ENCODE data around the gene PRKAR1B.

The PRKAR1B gene

DNA sequence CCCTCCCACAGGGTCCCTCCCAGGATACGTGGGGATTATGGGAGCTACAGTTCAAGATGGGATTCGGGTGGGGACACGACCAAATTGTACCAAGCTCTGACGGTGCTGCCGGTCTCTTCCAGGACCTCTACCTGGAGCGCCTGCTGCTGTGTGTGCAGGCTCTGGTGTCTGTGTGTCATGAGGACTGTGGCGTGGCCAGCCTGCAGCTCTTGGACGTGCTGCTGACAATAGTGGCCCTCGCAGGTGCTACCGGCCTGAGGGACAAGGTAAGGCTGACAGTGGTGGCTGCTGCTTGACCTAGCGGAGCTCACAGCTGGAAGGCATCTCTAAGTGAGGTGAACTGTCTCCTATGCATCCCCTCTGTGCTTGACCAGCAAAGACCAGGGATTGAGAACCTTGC, 34.5 kb upstream of the PRKAR1B start:
- POLR2A ChIA-PET: no interaction called here
- TF ChIP-seq, protein P1, sequence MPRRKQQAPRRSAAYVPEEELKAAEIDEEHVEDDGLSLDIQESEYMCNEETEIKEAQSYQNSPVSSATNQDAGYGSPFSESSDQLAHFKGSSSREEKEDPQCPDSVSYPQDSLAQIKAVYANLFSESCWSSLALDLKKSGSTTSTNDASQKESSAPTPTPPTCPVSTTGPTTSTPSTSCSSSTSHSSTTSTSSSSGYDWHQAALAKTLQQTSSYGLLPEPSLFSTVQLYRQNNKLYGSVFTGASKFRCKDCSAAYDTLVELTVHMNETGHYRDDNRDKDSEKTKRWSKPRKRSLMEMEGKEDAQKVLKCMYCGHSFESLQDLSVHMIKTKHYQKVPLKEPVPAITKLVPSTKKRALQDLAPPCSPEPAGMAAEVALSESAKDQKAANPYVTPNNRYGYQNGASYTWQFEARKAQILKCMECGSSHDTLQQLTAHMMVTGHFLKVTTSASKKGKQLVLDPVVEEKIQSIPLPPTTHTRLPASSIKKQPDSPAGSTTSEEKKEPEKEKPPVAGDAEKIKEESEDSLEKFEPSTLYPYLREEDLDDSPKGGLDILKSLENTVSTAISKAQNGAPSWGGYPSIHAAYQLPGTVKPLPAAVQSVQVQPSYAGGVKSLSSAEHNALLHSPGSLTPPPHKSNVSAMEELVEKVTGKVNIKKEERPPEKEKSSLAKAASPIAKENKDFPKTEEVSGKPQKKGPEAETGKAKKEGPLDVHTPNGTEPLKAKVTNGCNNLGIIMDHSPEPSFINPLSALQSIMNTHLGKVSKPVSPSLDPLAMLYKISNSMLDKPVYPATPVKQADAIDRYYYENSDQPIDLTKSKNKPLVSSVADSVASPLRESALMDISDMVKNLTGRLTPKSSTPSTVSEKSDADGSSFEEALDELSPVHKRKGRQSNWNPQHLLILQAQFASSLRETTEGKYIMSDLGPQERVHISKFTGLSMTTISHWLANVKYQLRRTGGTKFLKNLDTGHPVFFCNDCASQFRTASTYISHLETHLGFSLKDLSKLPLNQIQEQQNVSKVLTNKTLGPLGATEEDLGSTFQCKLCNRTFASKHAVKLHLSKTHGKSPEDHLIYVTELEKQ (tag by site-specific recombination; IDR thresholded peaks at IDR 0.05; ENCODE audit: borderline replicate concordance): no peak
- TF ChIP-seq, protein P2, sequence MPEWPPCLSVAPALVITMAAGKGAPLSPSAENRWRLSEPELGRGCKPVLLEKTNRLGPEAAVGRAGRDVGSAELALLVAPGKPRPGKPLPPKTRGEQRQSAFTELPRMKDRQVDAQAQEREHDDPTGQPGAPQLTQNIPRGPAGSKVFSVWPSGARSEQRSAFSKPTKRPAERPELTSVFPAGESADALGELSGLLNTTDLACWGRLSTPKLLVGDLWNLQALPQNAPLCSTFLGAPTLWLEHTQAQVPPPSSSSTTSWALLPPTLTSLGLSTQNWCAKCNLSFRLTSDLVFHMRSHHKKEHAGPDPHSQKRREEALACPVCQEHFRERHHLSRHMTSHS (tag by site-specific recombination; IDR thresholded peaks at IDR 0.05): no peak
- no peak for TF ChIP-seq ZNF354C (tag by site-specific recombination; IDR thresholded peaks at IDR 0.05; ENCODE audit: borderline replicate concordance, low read depth)
- no peak for TF ChIP-seq ZNF214 (tag by site-specific recombination; IDR thresholded peaks at IDR 0.05; ENCODE audit: borderline replicate concordance)
- TF ChIP-seq TCF7L2 (IDR thresholded peaks at IDR 0.05; ENCODE audit: borderline replicate concordance, low read depth, low read length): no peak
- no peak for TF ChIP-seq ZNF366 (tag by site-specific recombination; conservative IDR thresholded peaks at IDR 0.05)
- TF ChIP-seq, protein P3, sequence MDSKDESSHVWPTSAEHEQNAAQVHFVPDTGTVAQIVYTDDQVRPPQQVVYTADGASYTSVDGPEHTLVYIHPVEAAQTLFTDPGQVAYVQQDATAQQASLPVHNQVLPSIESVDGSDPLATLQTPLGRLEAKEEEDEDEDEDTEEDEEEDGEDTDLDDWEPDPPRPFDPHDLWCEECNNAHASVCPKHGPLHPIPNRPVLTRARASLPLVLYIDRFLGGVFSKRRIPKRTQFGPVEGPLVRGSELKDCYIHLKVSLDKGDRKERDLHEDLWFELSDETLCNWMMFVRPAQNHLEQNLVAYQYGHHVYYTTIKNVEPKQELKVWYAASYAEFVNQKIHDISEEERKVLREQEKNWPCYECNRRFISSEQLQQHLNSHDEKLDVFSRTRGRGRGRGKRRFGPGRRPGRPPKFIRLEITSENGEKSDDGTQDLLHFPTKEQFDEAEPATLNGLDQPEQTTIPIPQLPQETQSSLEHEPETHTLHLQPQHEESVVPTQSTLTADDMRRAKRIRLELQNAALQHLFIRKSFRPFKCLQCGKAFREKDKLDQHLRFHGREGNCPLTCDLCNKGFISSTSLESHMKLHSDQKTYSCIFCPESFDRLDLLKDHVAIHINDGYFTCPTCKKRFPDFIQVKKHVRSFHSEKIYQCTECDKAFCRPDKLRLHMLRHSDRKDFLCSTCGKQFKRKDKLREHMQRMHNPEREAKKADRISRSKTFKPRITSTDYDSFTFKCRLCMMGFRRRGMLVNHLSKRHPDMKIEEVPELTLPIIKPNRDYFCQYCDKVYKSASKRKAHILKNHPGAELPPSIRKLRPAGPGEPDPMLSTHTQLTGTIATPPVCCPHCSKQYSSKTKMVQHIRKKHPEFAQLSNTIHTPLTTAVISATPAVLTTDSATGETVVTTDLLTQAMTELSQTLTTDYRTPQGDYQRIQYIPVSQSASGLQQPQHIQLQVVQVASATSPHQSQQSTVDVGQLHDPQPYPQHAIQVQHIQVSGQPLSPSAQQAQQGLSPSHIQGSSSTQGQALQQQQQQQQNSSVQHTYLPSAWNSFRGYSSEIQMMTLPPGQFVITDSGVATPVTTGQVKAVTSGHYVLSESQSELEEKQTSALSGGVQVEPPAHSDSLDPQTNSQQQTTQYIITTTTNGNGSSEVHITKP (tag by site-specific recombination; IDR thresholded peaks at IDR 0.05): no peak
- no peak for TF ChIP-seq ZNF621 (tag by site-specific recombination; IDR thresholded peaks at IDR 0.05)
- no peak for TF ChIP-seq ZNF175 (tag by site-specific recombination; IDR thresholded peaks at IDR 0.05)
- TF ChIP-seq ZSCAN23 (tag by site-specific recombination; IDR thresholded peaks at IDR 0.05): no peak
- no peak for TF ChIP-seq ZNF654 (tag by site-specific recombination; IDR thresholded peaks at IDR 0.05; ENCODE audit: low read depth)
- TF ChIP-seq ZNF146 (tag by site-specific recombination; IDR thresholded peaks at IDR 0.05): no peak
- TF ChIP-seq ZNF560 (tag by site-specific recombination; IDR thresholded peaks at IDR 0.05; ENCODE audit: borderline replicate concordance): no peak
- TF ChIP-seq ZNF404 (tag by site-specific recombination; IDR thresholded peaks at IDR 0.05): no peak
- H3K9me3 ChIP-seq (ENCODE audit: control insufficient read depth, insufficient read depth, low read depth, low read length): no peaks in the 10 kb centered on the region
- no peak overlapping the region for H3K4me3 ChIP-seq (ENCODE audit: low read depth, low read length)
- no peak overlapping the region for H3K27ac ChIP-seq (ENCODE audit: extremely low read depth, low read depth, low read length)
- H3K36me3 ChIP-seq (ENCODE audit: control insufficient read depth in 2 of 2, insufficient read depth in 1 of 2, low read length in 2 of 2): peaks cover 16 to 85% of the 10 kb centered on the region in 2 experiments; a peak in 2 of 3 replicates
- CTCF ChIA-PET: interaction anchor here (0.6 to 0.7 kb wide), 2 partner anchors 15 to 571 kb away, joined by 4 read pairs; no protein-coding TSS in a partner anchor
- H3K4me1 ChIP-seq (ENCODE audit: control insufficient read depth, insufficient read depth, low read length): no peaks in the 10 kb centered on the region

DNA sequence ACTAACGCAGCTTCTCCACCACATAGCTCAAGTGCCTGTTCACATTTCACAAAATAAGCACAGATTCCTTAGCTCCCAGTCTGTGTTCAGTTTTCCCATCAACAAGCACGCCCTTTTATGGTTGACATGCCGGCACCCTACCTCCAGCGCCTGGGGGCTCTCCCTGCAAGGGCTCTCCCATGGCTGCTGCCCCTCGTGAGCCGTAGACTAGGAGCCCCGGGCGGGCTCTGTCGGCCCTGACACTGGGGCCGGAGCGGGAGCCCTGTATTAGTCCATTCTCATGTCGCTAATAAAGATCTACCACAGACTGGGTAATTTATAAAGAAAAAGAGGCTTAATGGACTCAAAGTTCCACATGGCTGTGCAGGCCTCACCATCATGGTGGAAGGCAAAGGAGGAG, 34.0 kb upstream of the PRKAR1B start:
- no peaks in the 10 kb centered on the region for H3K9me3 ChIP-seq (ENCODE audit: control insufficient read depth, insufficient read depth, low read depth, low read length)
- ChIA-PET POLR2A (no interaction called here), CTCF (no interaction called here)
- H3K36me3 ChIP-seq (ENCODE audit: control insufficient read depth in 2 of 2, insufficient read depth in 1 of 2, low read length in 2 of 2): peaks cover 16 to 86% of the 10 kb centered on the region in 2 experiments; a peak in 2 of 3 replicates
- no peaks in the 10 kb centered on the region for H3K4me1 ChIP-seq (ENCODE audit: control insufficient read depth, insufficient read depth, low read length)
- H3K4me3 ChIP-seq (ENCODE audit: low read depth, low read length): no peak overlapping the region
- H3K27ac ChIP-seq (ENCODE audit: extremely low read depth, low read depth, low read length): no peak overlapping the region
- TF ChIP-seq, protein P4, sequence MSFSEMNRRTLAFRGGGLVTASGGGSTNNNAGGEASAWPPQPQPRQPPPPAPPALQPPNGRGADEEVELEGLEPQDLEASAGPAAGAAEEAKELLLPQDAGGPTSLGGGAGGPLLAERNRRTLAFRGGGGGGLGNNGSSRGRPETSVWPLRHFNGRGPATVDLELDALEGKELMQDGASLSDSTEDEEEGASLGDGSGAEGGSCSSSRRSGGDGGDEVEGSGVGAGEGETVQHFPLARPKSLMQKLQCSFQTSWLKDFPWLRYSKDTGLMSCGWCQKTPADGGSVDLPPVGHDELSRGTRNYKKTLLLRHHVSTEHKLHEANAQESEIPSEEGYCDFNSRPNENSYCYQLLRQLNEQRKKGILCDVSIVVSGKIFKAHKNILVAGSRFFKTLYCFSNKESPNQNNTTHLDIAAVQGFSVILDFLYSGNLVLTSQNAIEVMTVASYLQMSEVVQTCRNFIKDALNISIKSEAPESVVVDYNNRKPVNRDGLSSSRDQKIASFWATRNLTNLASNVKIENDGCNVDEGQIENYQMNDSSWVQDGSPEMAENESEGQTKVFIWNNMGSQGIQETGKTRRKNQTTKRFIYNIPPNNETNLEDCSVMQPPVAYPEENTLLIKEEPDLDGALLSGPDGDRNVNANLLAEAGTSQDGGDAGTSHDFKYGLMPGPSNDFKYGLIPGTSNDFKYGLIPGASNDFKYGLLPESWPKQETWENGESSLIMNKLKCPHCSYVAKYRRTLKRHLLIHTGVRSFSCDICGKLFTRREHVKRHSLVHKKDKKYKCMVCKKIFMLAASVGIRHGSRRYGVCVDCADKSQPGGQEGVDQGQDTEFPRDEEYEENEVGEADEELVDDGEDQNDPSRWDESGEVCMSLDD (tag by site-specific recombination; IDR thresholded peaks at IDR 0.05): no peak
- TF ChIP-seq ZSCAN30 (tag by site-specific recombination; IDR thresholded peaks at IDR 0.05) (no peak), ZNF785 (tag by site-specific recombination; IDR thresholded peaks at IDR 0.05) (no peak), ZNF544 (tag by site-specific recombination; IDR thresholded peaks at IDR 0.05) (no peak), ZNF837 (tag by site-specific recombination; IDR thresholded peaks at IDR 0.05) (no peak), ZNF416 (tag by site-specific recombination; IDR thresholded peaks at IDR 0.05) (no peak)
- TF ChIP-seq, protein P5, sequence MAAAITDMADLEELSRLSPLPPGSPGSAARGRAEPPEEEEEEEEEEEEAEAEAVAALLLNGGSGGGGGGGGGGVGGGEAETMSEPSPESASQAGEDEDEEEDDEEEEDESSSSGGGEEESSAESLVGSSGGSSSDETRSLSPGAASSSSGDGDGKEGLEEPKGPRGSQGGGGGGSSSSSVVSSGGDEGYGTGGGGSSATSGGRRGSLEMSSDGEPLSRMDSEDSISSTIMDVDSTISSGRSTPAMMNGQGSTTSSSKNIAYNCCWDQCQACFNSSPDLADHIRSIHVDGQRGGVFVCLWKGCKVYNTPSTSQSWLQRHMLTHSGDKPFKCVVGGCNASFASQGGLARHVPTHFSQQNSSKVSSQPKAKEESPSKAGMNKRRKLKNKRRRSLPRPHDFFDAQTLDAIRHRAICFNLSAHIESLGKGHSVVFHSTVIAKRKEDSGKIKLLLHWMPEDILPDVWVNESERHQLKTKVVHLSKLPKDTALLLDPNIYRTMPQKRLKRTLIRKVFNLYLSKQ (tag by site-specific recombination; IDR thresholded peaks at IDR 0.05; ENCODE audit: borderline replicate concordance): no peak
- TF ChIP-seq, protein P6, sequence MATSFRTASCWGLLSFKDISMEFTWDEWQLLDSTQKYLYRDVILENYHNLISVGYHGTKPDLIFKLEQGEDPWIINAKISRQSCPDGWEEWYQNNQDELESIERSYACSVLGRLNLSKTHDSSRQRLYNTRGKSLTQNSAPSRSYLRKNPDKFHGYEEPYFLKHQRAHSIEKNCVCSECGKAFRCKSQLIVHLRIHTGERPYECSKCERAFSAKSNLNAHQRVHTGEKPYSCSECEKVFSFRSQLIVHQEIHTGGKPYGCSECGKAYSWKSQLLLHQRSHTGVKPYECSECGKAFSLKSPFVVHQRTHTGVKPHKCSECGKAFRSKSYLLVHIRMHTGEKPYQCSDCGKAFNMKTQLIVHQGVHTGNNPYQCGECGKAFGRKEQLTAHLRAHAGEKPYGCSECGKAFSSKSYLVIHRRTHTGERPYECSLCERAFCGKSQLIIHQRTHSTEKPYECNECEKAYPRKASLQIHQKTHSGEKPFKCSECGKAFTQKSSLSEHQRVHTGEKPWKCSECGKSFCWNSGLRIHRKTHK (tag by site-specific recombination; IDR thresholded peaks at IDR 0.05): no peak
